ENCODE data around the gene ZNF469.

DNA sequence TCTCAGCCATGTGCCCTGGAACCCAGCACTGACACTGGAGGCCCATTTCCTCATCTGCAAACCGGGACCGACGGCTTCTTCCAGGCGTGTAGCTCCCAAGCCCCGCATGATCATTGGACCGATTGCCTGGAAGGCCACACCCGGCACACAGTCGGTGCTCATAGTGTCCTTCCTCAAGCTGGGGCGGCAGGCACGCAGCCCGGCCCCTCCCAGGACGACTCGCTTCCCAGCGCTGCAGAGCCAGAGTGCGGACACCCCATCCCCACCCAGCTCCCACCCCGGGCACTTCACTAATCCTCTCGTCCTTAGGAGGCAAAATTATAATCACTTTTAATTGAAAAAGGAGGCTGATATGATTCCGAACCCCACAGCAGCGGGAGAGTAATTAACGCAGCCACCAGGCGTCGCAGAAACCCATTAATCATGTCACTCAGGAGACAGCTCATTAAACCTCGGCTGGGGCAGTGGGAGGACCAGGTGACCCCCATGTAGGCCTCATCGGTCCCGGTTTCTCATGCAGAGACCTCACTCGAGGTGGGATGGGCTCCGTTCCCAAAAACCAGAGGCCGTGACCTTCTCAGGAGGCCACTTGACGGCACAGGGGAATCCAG lies 33.1 kb downstream of the ZNF469 start:
- TF ChIP-seq, protein P1, sequence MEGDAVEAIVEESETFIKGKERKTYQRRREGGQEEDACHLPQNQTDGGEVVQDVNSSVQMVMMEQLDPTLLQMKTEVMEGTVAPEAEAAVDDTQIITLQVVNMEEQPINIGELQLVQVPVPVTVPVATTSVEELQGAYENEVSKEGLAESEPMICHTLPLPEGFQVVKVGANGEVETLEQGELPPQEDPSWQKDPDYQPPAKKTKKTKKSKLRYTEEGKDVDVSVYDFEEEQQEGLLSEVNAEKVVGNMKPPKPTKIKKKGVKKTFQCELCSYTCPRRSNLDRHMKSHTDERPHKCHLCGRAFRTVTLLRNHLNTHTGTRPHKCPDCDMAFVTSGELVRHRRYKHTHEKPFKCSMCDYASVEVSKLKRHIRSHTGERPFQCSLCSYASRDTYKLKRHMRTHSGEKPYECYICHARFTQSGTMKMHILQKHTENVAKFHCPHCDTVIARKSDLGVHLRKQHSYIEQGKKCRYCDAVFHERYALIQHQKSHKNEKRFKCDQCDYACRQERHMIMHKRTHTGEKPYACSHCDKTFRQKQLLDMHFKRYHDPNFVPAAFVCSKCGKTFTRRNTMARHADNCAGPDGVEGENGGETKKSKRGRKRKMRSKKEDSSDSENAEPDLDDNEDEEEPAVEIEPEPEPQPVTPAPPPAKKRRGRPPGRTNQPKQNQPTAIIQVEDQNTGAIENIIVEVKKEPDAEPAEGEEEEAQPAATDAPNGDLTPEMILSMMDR (IDR thresholded peaks at IDR 0.05): no peak
- TF ChIP-seq POLR2A (IDR thresholded peaks at IDR 0.05): no peak

Data from lower leg skin (tissue), 3 donors.